ENCODE measurements around the gene CFAP70. TPM values are rescaled to one million over a fixed set of nuclear protein-coding genes. Genes with fewer than 3 reads are reported as not detected.

The CFAP70 gene
- total RNA-seq, 4 donors from 2014 or later = 9.9 to 12.5 (median 11.7) TPM

GRCh38 chr10:73386583-73386982 lies 27.9 kb upstream of the CFAP70 start:
- no peak for DNase-seq
- Histone ChIP-seq H3K27ac (no peak overlapping the region), H3K9me3 (no peaks in the 10 kb centered on the region), H3K36me3 (peaks cover 62 to 71% of the 10 kb centered on the region in 2 donors), H3K27me3 (no peaks in the 10 kb centered on the region), H3K4me1 (no peaks in the 10 kb centered on the region), H3K4me3 (replicated peaks in 1 of 3) (no peak overlapping the region)
- TF ChIP-seq POLR2A (IDR thresholded peaks at IDR 0.05) (no peak), CTCF (IDR thresholded peaks at IDR 0.05) (no peak)
- intact Hi-C loops (cut with DNase I) = no loop called here
- 97 to 99% methylated on average over 7 of the region's 7 CpGs for WGBS, 2 donors

- TF ChIP-seq POLR2A (IDR thresholded peaks at IDR 0.05) = no peak
- TF ChIP-seq CTCF (IDR thresholded peaks at IDR 0.05) = no peak
- 70 to 89% methylated on average over 1 of the region's 1 CpG for WGBS, 2 donors
- intact Hi-C loops (cut with DNase I) = no loop called here
- Histone ChIP-seq H3K4me3 (replicated peaks in 1 of 3) (no peak overlapping the region), H3K27ac (no peak overlapping the region), H3K36me3 (peaks cover 61 to 71% of the 10 kb centered on the region in 2 donors), H3K4me1 (no peaks in the 10 kb centered on the region), H3K9me3 (no peaks in the 10 kb centered on the region), H3K27me3 (no peaks in the 10 kb centered on the region)
- DNase-seq = no peak
These were observed 20.5 kb upstream of the CFAP70 start for GRCh38 chr10:73379064-73379748.

GRCh38 chr10:73376679-73377078 lies 18.0 kb upstream of the CFAP70 start:
- intact Hi-C loops (cut with DNase I) = no loop called here
- Histone ChIP-seq H3K36me3 (peaks cover 42 to 55% of the 10 kb centered on the region in 2 donors), H3K27me3 (no peaks in the 10 kb centered on the region), H3K4me3 (replicated peaks in 1 of 3) (no peak overlapping the region), H3K4me1 (no peaks in the 10 kb centered on the region), H3K9me3 (no peaks in the 10 kb centered on the region), H3K27ac (no peak overlapping the region)
- TF ChIP-seq POLR2A (IDR thresholded peaks at IDR 0.05) (no peak), CTCF (IDR thresholded peaks at IDR 0.05) (no peak)
- WGBS, 2 donors = 90 to 91% methylated on average over 3 of the region's 3 CpGs
- DNase-seq = no peak

GRCh38 chr10:73368238-73368637 lies 9.6 kb upstream of the CFAP70 start:
- Histone ChIP-seq H3K27me3 (no peaks in the 10 kb centered on the region), H3K36me3 (peaks cover 7 to 10% of the 10 kb centered on the region in 2 donors), H3K4me1 (no peaks in the 10 kb centered on the region), H3K4me3 (replicated peaks in 1 of 3) (no peak overlapping the region), H3K27ac (no peak overlapping the region), H3K9me3 (no peaks in the 10 kb centered on the region)
- 95% methylated on average over 4 of the region's 4 CpGs for WGBS, 2 donors
- TF ChIP-seq CTCF (IDR thresholded peaks at IDR 0.05) (no peak), POLR2A (IDR thresholded peaks at IDR 0.05) (no peak)
- intact Hi-C loops (cut with DNase I) = no loop called here
- no peak for DNase-seq

GRCh38 chr10:73366381-73367298 lies 8.0 kb upstream of the CFAP70 start:
- no peak overlapping the region for H3K4me3 ChIP-seq (replicated peaks in 1 of 3)
- H3K9me3 ChIP-seq = no peaks in the 10 kb centered on the region
- 93 to 96% methylated on average over 6 of the region's 6 CpGs for WGBS, 2 donors
- no peaks in the 10 kb centered on the region for H3K4me1 ChIP-seq
- intact Hi-C loops (cut with DNase I) = no loop called here
- TF ChIP-seq CTCF (IDR thresholded peaks at IDR 0.05) (no peak), POLR2A (IDR thresholded peaks at IDR 0.05) (no peak)
- no peaks in the 10 kb centered on the region for H3K27me3 ChIP-seq
- H3K36me3 ChIP-seq = peaks cover 3 to 7% of the 10 kb centered on the region in 2 donors
- DNase-seq = no peak
- H3K27ac ChIP-seq = no peak overlapping the region

All from thyroid gland (tissue), 4 donors.